Smooth muscle cell (in vitro differentiated cells): Measurements from ENCODE around the gene A3GALT2. TPM values are rescaled to one million over a fixed set of nuclear protein-coding genes. Genes with fewer than 3 reads are reported as not detected.

Source experiments
- DNase-seq: peaks from one replicate; lab custom pipeline; 2025; ENCODE audit not compliant: unreplicated experiment; lab: John Stamatoyannopoulos, UW
- H2AFZ ChIP-seq: fragments of 200-600 bp; sonication (generic); 2 replicates; pipeline ENCODE4 v1.6.0; 2016; ENCODE audit warnings: antibody characterized with exemption, low read depth, mild to moderate bottlenecking
- H3F3A ChIP-seq: fragments of 200-600 bp; sonication (generic); 2 replicates; pipeline ENCODE4 v1.6.0; 2017; ENCODE audit warnings: antibody characterized with exemption, low read depth
- H3K27ac ChIP-seq: fragments of 200-600 bp; sonication (generic); 2 replicates; pipeline ENCODE4 v1.5.1; 2016; ENCODE audit warnings: low read depth, mild to moderate bottlenecking
- H3K27me3 ChIP-seq: fragments of 200-600 bp; sonication (generic); 2 replicates; pipeline ENCODE4 v1.6.1; 2016; ENCODE audit warnings: low read depth, mild to moderate bottlenecking
- H3K36me3 ChIP-seq: fragments of 200-600 bp; sonication (generic); 2 replicates; pipeline ENCODE4 v1.5.1; 2016; ENCODE audit warnings: low read depth
- H3K4me1 ChIP-seq: fragments of 200-600 bp; sonication (generic); 2 replicates; pipeline ENCODE4 v1.5.1; 2016; ENCODE audit warnings: low read depth
- H3K4me2 ChIP-seq: fragments of 200-600 bp; sonication (generic); 2 replicates; pipeline ENCODE4 v1.6.0; 2016; ENCODE audit warnings: mild to moderate bottlenecking
- H3K4me3 ChIP-seq: fragments of 200-600 bp; sonication (generic); 2 replicates; pipeline ENCODE4 v1.5.1; 2016; ENCODE audit warnings: mild to moderate bottlenecking
- H3K79me2 ChIP-seq: fragments of 200-600 bp; sonication (generic); 2 replicates; pipeline ENCODE4 v1.6.0; 2016; ENCODE audit warnings: low read depth, mild to moderate bottlenecking
- H3K9ac ChIP-seq: fragments of 200-600 bp; sonication (generic); 2 replicates; pipeline ENCODE4 v1.6.0; 2016; ENCODE audit warnings: low read depth
- H3K9me3 ChIP-seq: fragments of 200-600 bp; sonication (generic); replicated peaks from 2 replicates; pipeline ENCODE4 v1.5.1; 2016; ENCODE audit warnings: low read depth
- H4K20me1 ChIP-seq: fragments of 200-600 bp; sonication (generic); 2 replicates; pipeline ENCODE4 v1.6.0; 2016; ENCODE audit warnings: low read depth
- WGBS: methylation state at CpG from one replicate; pipeline ENCODE4 v1.1.7; 2016; ENCODE audit warnings: low lambda C conversion rate; 5-methylcytosine and 5-hydroxymethylcytosine counted together
- polyA plus RNA-seq: library from polyadenylated mRNA; unstranded; fragments of >200 nt; fragmentation: Nextera tagmentation; extraction: Ambion mirVana; gene quantifications from 2 replicates; pipeline ENCODE4 v1.2.1, GENCODE V29; 2016
- total RNA-seq: library from RNA; depleted of rRNA; stranded (reverse); fragments of >200 nt; gene quantifications from 2 replicates; pipeline ENCODE4 v1.2.3, GENCODE V29; 2014
- TF ChIP-seq, protein P1 (sequence below): fragments of 200-600 bp; sonication (generic); IDR thresholded peaks from 2 replicates; pipeline ENCODE4 v1.5.1; 2017; ENCODE audit warnings: borderline replicate concordance, mild to moderate bottlenecking, antibody characterized with exemption; ENCODE audit not compliant: insufficient read depth, poor library complexity, severe bottlenecking

Gene A3GALT2
- total and polyA plus RNA-seq, 2 experiments from 2014 or later = not detected

DNA sequence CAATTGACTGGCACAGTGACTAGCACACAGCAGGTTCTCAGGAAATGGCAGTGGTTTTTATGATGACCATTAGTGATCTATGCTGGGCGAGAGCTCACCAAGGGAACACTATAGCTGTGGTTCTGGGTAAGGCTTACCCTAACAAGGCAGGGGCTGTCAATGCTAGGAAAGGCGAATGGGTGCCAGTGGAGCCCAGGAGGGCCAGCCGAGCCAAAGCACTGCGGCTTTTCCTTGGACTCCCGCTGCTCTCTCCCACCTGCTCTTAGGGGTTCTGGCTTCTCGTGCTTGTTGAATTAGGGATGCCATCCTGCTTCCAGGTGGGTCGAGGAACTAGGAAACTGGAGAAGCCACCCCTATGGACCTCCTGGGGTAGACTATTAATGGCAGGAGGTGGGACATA, 10.0 kb upstream of the A3GALT2 start:
- Histone ChIP-seq H4K20me1 (peaks cover 100% of the 10 kb centered on the region), H3F3A (peaks cover 12% of the 10 kb centered on the region), H3K27ac (no peak overlapping the region), H3K36me3 (peaks cover 14% of the 10 kb centered on the region), H3K4me1 (peaks cover 8% of the 10 kb centered on the region), H2AFZ (no peak overlapping the region), H3K9me3 (no peaks in the 10 kb centered on the region), H3K9ac (no peak overlapping the region), H3K79me2 (peaks cover 54% of the 10 kb centered on the region), H3K4me3 (no peak overlapping the region), H3K4me2 (no peak overlapping the region), H3K27me3 (no peaks in the 10 kb centered on the region)
- DNase-seq = no peak
- TF ChIP-seq, protein P1, sequence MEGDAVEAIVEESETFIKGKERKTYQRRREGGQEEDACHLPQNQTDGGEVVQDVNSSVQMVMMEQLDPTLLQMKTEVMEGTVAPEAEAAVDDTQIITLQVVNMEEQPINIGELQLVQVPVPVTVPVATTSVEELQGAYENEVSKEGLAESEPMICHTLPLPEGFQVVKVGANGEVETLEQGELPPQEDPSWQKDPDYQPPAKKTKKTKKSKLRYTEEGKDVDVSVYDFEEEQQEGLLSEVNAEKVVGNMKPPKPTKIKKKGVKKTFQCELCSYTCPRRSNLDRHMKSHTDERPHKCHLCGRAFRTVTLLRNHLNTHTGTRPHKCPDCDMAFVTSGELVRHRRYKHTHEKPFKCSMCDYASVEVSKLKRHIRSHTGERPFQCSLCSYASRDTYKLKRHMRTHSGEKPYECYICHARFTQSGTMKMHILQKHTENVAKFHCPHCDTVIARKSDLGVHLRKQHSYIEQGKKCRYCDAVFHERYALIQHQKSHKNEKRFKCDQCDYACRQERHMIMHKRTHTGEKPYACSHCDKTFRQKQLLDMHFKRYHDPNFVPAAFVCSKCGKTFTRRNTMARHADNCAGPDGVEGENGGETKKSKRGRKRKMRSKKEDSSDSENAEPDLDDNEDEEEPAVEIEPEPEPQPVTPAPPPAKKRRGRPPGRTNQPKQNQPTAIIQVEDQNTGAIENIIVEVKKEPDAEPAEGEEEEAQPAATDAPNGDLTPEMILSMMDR = no peak
- WGBS = 95% methylated on average over 7 of the region's 7 CpGs

DNA sequence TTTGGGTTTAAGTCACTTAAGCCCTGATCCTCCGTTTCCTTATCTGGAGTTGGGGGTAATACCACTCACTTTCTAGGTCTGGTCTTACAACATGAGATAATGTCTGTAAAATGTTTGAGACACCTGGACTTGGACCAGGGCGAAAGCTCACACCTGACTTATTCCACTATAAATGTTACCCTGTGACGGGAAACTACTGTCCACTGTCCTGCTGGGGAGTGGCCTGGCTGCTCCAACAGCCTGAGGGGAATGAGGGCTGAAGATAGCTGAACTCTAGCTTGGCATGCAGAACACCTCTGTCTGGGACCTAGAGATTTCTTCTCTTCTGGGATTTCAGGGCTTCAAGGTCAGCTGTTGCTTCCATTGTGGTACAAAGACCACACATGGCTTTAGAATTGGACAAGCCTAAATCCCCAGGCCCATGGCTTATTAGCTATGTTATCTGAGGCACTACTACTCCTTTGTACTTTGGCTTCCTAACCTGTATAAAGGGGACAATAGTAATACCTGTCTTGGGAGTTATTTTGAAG, 9.5 kb upstream of the A3GALT2 start:
- H2AFZ ChIP-seq = no peak overlapping the region
- no peak overlapping the region for H3K4me2 ChIP-seq
- H4K20me1 ChIP-seq = peaks cover 100% of the 10 kb centered on the region
- no peak overlapping the region for H3K4me3 ChIP-seq
- H3K9me3 ChIP-seq = no peaks in the 10 kb centered on the region
- WGBS = 85% methylated on average over 3 of the region's 3 CpGs
- H3K27ac ChIP-seq = no peak overlapping the region
- DNase-seq = no peak
- H3K4me1 ChIP-seq = peaks cover 8% of the 10 kb centered on the region
- H3K27me3 ChIP-seq = no peaks in the 10 kb centered on the region
- peaks cover 12% of the 10 kb centered on the region for H3F3A ChIP-seq
- TF ChIP-seq, protein P1 = no peak
- no peak overlapping the region for H3K9ac ChIP-seq
- H3K36me3 ChIP-seq = peaks cover 15% of the 10 kb centered on the region
- peaks cover 49% of the 10 kb centered on the region for H3K79me2 ChIP-seq

DNA sequence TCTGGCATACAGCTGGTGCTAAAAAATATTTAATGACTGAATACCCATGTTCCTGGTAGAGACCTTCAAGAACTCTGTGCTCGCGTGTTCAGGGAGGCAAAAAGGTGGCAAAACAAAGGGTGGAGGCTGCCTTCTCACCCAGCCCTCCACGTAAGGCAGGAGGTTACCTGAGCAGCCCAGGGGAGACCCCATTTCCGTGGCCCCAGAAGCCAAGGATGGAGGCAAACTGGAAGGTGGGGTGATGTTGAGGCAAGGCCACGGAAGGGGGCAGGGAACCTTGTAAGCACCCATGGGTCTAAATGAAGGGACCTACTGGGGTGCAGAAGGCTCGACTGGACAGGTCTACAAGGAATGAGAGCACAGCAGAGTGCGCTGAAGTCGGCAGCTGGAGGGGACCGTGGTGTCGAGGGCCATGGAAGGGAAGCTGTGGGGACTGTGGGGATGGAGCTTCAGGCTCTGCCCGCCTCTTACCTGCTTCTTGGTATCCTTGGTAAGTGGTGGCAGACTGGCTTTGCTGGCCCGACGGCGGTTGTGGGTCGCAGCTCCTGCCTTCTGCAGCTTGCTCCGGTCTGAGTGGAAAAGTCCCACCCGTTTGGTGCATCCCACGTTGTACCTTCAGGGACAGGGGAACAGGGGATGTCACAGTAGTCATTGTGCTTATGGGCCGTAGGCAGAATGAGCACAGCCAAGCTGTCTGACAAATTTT, 8.9 kb upstream of the A3GALT2 start:
- peaks cover 100% of the 10 kb centered on the region for H4K20me1 ChIP-seq
- H3K9ac ChIP-seq = no peak overlapping the region
- 96% methylated on average over 19 of the region's 19 CpGs for WGBS
- H3K4me3 ChIP-seq = no peak overlapping the region
- H3K4me1 ChIP-seq = peaks cover 8% of the 10 kb centered on the region
- no peaks in the 10 kb centered on the region for H3K9me3 ChIP-seq
- H3K79me2 ChIP-seq = peaks cover 42% of the 10 kb centered on the region
- H3K4me2 ChIP-seq = no peak overlapping the region
- peak overlapping the region; percentile 55 for H3K27ac ChIP-seq
- TF ChIP-seq, protein P1 = no peak
- H3F3A ChIP-seq = peaks cover 12% of the 10 kb centered on the region
- no peaks in the 10 kb centered on the region for H3K27me3 ChIP-seq
- no peak for DNase-seq
- no peak overlapping the region for H2AFZ ChIP-seq
- peaks cover 15% of the 10 kb centered on the region for H3K36me3 ChIP-seq
